Endothelial cell of umbilical vein (primary cell): ENCODE results near the gene LUC7L2. TPM values are rescaled to one million over a fixed set of nuclear protein-coding genes. Genes with fewer than 3 reads are reported as not detected.

ENCODE experiments used
- BruUV-seq: library from RNA; stranded (reverse); fragments of 400-500 nt; replicated peaks from 2 replicates; lab custom pipeline; 2021; lab: Mats Ljungman, UMichigan
- CTCF ChIA-PET: fragments of 300-600, 350-600 bp; sonication (Branson Sonifier 250); formaldehyde crosslinking; loops from one replicate; lab custom pipeline; 2021; ENCODE audit warnings: antibody characterized with exemption, inconsistent platforms; lab: Charles Lee
- POLR2A ChIA-PET: fragments of 300-600, 350-600 bp; sonication (Branson Sonifier 250); formaldehyde crosslinking; loops from one replicate; lab custom pipeline; 2021; ENCODE audit warnings: antibody characterized with exemption, inconsistent platforms; lab: Charles Lee
- DNase-seq: peaks from one replicate; pipeline ENCODE4 v3.0.0-alpha.2; 2011; ENCODE audit warnings: low read depth, low spot score
- FAIRE-seq: peaks from 2 replicates; lab custom pipeline; 2011; peaks lifted over from hg19 to GRCh38; lab: Jason Lieb, UNC
- H2AFZ ChIP-seq: 2 replicates; pipeline ENCODE4 v1.6.0; 2012; ENCODE audit warnings: low read depth, low read length, control low read depth, inconsistent platforms
- H3K27ac ChIP-seq: 2 replicates; pipeline ENCODE4 v1.5.1; 2011; ENCODE audit warnings: low read depth, mild to moderate bottlenecking, control low read depth, low read length, moderate library complexity; ENCODE audit not compliant: insufficient read depth
- H3K27me3 ChIP-seq, 2 experiments: 2 replicates each; pipeline versions ENCODE4 v1.6.0 to v1.6.1; 2011; ENCODE audit warnings: low read length in 2 of 2, mixed read lengths in 1 of 2; ENCODE audit not compliant: control insufficient read depth in 2 of 2, insufficient read depth in 2 of 2
- H3K36me3 ChIP-seq, 2 experiments: 2 replicates in 1 of 2; 3 replicates in 1 of 2; pipeline ENCODE4 v1.5.1; 2011; ENCODE audit warnings: low read length in 2 of 2, mild to moderate bottlenecking in 1 of 2, moderate library complexity in 1 of 2; ENCODE audit not compliant: control insufficient read depth in 2 of 2, insufficient read depth in 2 of 2; ENCODE audit errors: extremely low read depth in 1 of 2
- H3K4me1 ChIP-seq: 3 replicates; pipeline ENCODE4 v1.5.1; 2011; ENCODE audit warnings: mild to moderate bottlenecking, low read length; ENCODE audit not compliant: control insufficient read depth, insufficient read depth; ENCODE audit errors: extremely low read depth
- H3K4me2 ChIP-seq: 2 replicates; pipeline ENCODE4 v1.6.1; 2011; ENCODE audit warnings: low read length, control low read depth, mixed read lengths; ENCODE audit not compliant: insufficient read depth
- H3K4me3 ChIP-seq, 3 experiments: fragments of 200-600 bp in 1 of 3; sonication (generic), shearing (Covaris generic) in 1 of 3; replicated peaks in 1 of 3; 2 replicates each; pipeline ENCODE4 v1.5.1; 2011 to 2016; ENCODE audit warnings: control low read depth in 3 of 3, low read length in 3 of 3, mild to moderate bottlenecking in 2 of 3, inconsistent platforms in 1 of 3, low read depth in 1 of 3, moderate library complexity in 1 of 3; ENCODE audit not compliant: insufficient read depth in 1 of 3
- H3K79me2 ChIP-seq: 2 replicates; pipeline ENCODE4 v1.6.0; 2012; ENCODE audit warnings: low read length, inconsistent platforms; ENCODE audit not compliant: control insufficient read depth, insufficient read depth
- H3K9ac ChIP-seq: replicated peaks from 2 replicates; pipeline ENCODE3; 2011; ENCODE audit warnings: low read length, control low read depth; ENCODE audit not compliant: insufficient read depth; ENCODE audit errors: extremely low read depth
- H3K9me1 ChIP-seq: replicated peaks from 3 replicates; pipeline ENCODE4 v1.6.0; 2011; ENCODE audit warnings: mild to moderate bottlenecking, low read length; ENCODE audit not compliant: control insufficient read depth, insufficient read depth; ENCODE audit errors: extremely low read depth
- H3K9me3 ChIP-seq: replicated peaks from 2 replicates; pipeline ENCODE4 v1.5.1; 2012; ENCODE audit warnings: low read length, inconsistent platforms; ENCODE audit not compliant: control insufficient read depth, insufficient read depth
- H4K20me1 ChIP-seq: replicated peaks from 2 replicates; pipeline ENCODE3; 2011; ENCODE audit warnings: mild to moderate bottlenecking, low read length; ENCODE audit not compliant: control insufficient read depth, insufficient read depth; ENCODE audit errors: extremely low read depth
- EZH2 ChIP-seq: IDR thresholded peaks from 2 replicates; pipeline ENCODE4 v1.6.1; 2012; ENCODE audit warnings: borderline replicate concordance, low read depth, mild to moderate bottlenecking, moderate library complexity, low read length, inconsistent platforms; ENCODE audit not compliant: severe bottlenecking
- FOS ChIP-seq: IDR thresholded peaks from 2 replicates; pipeline ENCODE4 v1.6.1; 2011; ENCODE audit warnings: mild to moderate bottlenecking, low read length, moderate library complexity, borderline replicate concordance; ENCODE audit not compliant: insufficient read depth
- GATA2 ChIP-seq: IDR thresholded peaks from 2 replicates; pipeline ENCODE4 v1.7.0; 2011; ENCODE audit warnings: low read depth, mild to moderate bottlenecking, moderate library complexity, mixed read lengths, low read length; ENCODE audit not compliant: insufficient read length, insufficient read depth
- JUN ChIP-seq: IDR thresholded peaks from 2 replicates; pipeline ENCODE4 v1.6.1; 2011; ENCODE audit warnings: borderline replicate concordance, low read depth; ENCODE audit not compliant: insufficient read length, insufficient read depth
- MYC ChIP-seq: IDR thresholded peaks from one replicate; pipeline ENCODE4 v1.6.1; 2011; ENCODE audit warnings: mild to moderate bottlenecking, low read depth, low read length
- POLR2A ChIP-seq: IDR thresholded peaks from 2 replicates; pipeline ENCODE4 v1.6.1; 2012; ENCODE audit warnings: low read depth, mild to moderate bottlenecking, control low read depth, low read length
- POLR2AphosphoS5 ChIP-seq: IDR thresholded peaks from 2 replicates; pipeline ENCODE4 v1.6.1; 2012; ENCODE audit warnings: low read depth, mild to moderate bottlenecking, control low read depth, low read length, moderate library complexity; ENCODE audit not compliant: insufficient read depth
- dilution Hi-C: fragments of 300-500 bp; cut with MboI; formaldehyde crosslinking; loops from one replicate; pipeline ENCODE4 v1.15.0; 2019; ENCODE audit warnings: low sequenced_read_pairs; ENCODE audit not compliant: extremely low pct_ligation_motif_present
- intact Hi-C: fragments of 100-400 bp; cut with micrococcal nuclease; formaldehyde crosslinking; loops from one replicate; pipeline ENCODE4 v1.10.0; 2022
- polyA plus RNA-seq, 4 experiments: library from polyadenylated mRNA; depleted of rRNA in 3 of 4; stranded (reverse) in 3 of 4; unstranded in 1 of 4; fragments of >200 nt; gene quantifications; 2 replicates each; pipeline versions ENCODE4 v1.2.1 to v1.2.3, GENCODE V29; 2011 to 2012; ENCODE audit warnings: missing spikeins in 1 of 4
- total RNA-seq: library from RNA; stranded (reverse); gene quantifications from 2 replicates; pipeline ENCODE4 v1.2.3, GENCODE V29; 2021
- TF ChIP-seq, protein P1 (sequence below): IDR thresholded peaks from 2 replicates; pipeline ENCODE4 v1.6.1; 2011; ENCODE audit not compliant: insufficient read depth, insufficient read length
- TF ChIP-seq, protein P2 (sequence below), 2 donors: IDR thresholded peaks; 1 replicate in 1 of 2; 2 replicates in 1 of 2; pipeline ENCODE4 v1.5.1; 2011; ENCODE audit warnings: low read length in 2 of 2, mild to moderate bottlenecking in 2 of 2, moderate library complexity in 2 of 2, control low read depth in 1 of 2, inconsistent platforms in 1 of 2, low read depth in 1 of 2; ENCODE audit not compliant: insufficient read depth in 1 of 2; ENCODE audit errors: extremely low read depth in 1 of 2

LUC7L2 gene
- total and polyA plus RNA-seq, 2 donors (not counting 3 experiments of a cell fraction or from before 2014, with no cell fraction given) = 28.0 to 85.8 TPM

DNA sequence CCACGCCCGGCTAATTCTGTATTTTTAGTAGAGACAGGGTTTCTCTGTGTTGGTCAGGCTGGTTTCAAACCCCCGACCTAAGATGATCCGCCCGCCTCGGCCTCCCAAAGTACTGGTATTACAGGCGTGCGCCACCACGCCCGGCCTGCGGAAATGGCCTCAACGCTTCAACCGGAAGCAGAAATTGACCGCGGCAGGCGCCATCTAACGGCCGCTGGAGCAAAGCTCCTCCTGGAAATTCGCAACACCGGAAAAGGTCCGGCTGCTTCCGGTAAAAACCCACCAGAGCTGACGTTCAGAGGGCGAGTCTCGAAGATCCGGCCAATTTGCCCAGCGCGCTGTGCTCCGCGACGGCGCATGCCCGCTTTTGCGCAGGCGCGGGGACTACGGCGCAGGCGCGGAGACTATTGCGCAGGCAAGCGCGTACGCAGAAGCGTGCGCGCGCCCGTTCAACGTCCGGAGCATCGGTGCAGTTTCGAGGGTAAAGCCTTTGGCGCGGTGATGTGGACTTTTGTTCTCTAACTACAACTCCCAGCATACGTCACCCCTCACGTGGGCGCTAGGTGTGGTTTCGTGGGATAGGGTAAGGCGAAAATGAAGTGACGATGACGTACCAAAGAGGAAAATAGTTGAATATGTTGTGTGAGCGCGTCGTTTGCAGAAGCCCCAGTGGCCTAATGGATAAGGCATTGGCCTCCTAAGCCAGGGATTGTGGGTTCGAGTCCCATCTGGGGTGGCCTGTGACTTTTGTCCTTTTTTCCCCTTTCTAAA is 19.5 kb upstream of the LUC7L2 start:
- FAIRE-seq = peak; percentile 94
- H3K4me3 ChIP-seq = peak overlapping the region; percentile 49 to 97 (median 71)
- H3K79me2 ChIP-seq = peaks cover 18% of the 10 kb centered on the region
- peaks cover 5% of the 10 kb centered on the region for H3K4me1 ChIP-seq
- peak overlapping the region; percentile 97 for H3K9ac ChIP-seq
- POLR2A ChIA-PET = interaction anchor here (0.7 to 1.6 kb wide), 3 partner anchors 19 to 702 kb away, joined by 3 to 5 read pairs (median 4); partner anchors contain the start of gene LUC7L2
- dilution Hi-C loops (no loop called here), intact Hi-C loops (loop anchor here (1.0 to 5.0 kb wide), 6 partner anchors 19 to 323 kb away; partner anchors contain the start of genes LUC7L2, UBN2, ZC3HAV1 and ZC3HAV1L)
- H3K36me3 ChIP-seq = no peaks in the 10 kb centered on the region
- H3K27me3 ChIP-seq = no peaks in the 10 kb centered on the region
- H2AFZ ChIP-seq = peak overlapping the region; percentile 43
- no peaks in the 10 kb centered on the region for H4K20me1 ChIP-seq
- H3K27ac ChIP-seq = peak overlapping the region; percentile 93
- no peaks in the 10 kb centered on the region for H3K9me3 ChIP-seq
- peak; percentile 100 for DNase-seq
- TF ChIP-seq GATA2 = peak; percentile 34
- TF ChIP-seq, protein P1, sequence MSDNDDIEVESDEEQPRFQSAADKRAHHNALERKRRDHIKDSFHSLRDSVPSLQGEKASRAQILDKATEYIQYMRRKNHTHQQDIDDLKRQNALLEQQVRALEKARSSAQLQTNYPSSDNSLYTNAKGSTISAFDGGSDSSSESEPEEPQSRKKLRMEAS = peak; percentile 95
- TF ChIP-seq MYC = peak; percentile 1
- no peak for TF ChIP-seq FOS
- TF ChIP-seq, protein P2, sequence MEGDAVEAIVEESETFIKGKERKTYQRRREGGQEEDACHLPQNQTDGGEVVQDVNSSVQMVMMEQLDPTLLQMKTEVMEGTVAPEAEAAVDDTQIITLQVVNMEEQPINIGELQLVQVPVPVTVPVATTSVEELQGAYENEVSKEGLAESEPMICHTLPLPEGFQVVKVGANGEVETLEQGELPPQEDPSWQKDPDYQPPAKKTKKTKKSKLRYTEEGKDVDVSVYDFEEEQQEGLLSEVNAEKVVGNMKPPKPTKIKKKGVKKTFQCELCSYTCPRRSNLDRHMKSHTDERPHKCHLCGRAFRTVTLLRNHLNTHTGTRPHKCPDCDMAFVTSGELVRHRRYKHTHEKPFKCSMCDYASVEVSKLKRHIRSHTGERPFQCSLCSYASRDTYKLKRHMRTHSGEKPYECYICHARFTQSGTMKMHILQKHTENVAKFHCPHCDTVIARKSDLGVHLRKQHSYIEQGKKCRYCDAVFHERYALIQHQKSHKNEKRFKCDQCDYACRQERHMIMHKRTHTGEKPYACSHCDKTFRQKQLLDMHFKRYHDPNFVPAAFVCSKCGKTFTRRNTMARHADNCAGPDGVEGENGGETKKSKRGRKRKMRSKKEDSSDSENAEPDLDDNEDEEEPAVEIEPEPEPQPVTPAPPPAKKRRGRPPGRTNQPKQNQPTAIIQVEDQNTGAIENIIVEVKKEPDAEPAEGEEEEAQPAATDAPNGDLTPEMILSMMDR (IDR thresholded peaks at IDR 0.05; ENCODE audit: extremely low read depth in 1 of 2, insufficient read depth in 1 of 2, low read depth in 1 of 2, low read length in 2 of 2) = peak; percentile 81 to 86
- TF ChIP-seq EZH2 = no peak
- peak; percentile 72 for TF ChIP-seq JUN
- TF ChIP-seq POLR2AphosphoS5 = peak; percentile 64
- TF ChIP-seq POLR2A = no peak
- BruUV-seq = no TSS peak
- H3K9me1 ChIP-seq = no peaks in the 10 kb centered on the region
- CTCF ChIA-PET = interaction anchor here (0.6 to 1.7 kb wide), 16 partner anchors 11 to 323 kb away, joined by 3 to 15 read pairs (median 4); partner anchors contain the start of genes LUC7L2 and UBN2
- H3K4me2 ChIP-seq = peak overlapping the region; percentile 81
